Gastrocnemius medialis (tissue), 4 donors: Measurements from ENCODE around the gene KLHDC10. TPM values are rescaled to one million over a fixed set of nuclear protein-coding genes. Genes with fewer than 3 reads are reported as not detected.

ENCODE experiments used
- ATAC-seq, 2 donors: fragments of 150-250 bp; one replicate each; pipeline ENCODE4 v1.9.1; 2016
- DNase-seq, 2 donors: peaks; one replicate each; pipeline ENCODE4 v3.0.0-alpha.2; 2019
- H3K27ac ChIP-seq, 4 donors: fragments of 200-600 bp; sonication (generic); 1 replicate in 1 of 4; 2 replicates in 3 of 4; pipeline ENCODE4 v1.5.1; 2016 to 2018; ENCODE audit warnings: mild to moderate bottlenecking in 2 of 4, moderate library complexity in 1 of 4
- H3K27me3 ChIP-seq, 3 donors: fragments of 200-600 bp; sonication (generic) in 2 of 3; 1 replicate in 1 of 3; 2 replicates in 2 of 3; pipeline versions ENCODE4 v1.5.1 to v1.6.0; 2016 to 2019; ENCODE audit warnings: mild to moderate bottlenecking in 1 of 3, moderate library complexity in 1 of 3
- H3K36me3 ChIP-seq, 2 donors: fragments of 200-600 bp; sonication (generic) in 1 of 2; one replicate each; pipeline ENCODE4 v1.5.1; 2017 to 2018
- H3K4me1 ChIP-seq, 2 donors: fragments of 200-600 bp; sonication (generic) in 1 of 2; one replicate each; pipeline ENCODE4 v1.5.1; 2016 to 2017; ENCODE audit warnings: mild to moderate bottlenecking in 2 of 2
- H3K4me3 ChIP-seq, 4 donors: fragments of 200-600 bp; sonication (generic) in 3 of 4; 1 replicate in 1 of 4; 2 replicates in 3 of 4; pipeline ENCODE4 v1.5.1; 2016 to 2019; ENCODE audit warnings: mild to moderate bottlenecking in 2 of 4
- H3K9me3 ChIP-seq, 3 donors: fragments of 200-600 bp; sonication (generic) in 2 of 3; 1 replicate in 1 of 3; 2 replicates in 2 of 3; pipeline ENCODE4 v1.5.1; 2016 to 2019
- POLR2A ChIP-seq, 2 donors: fragments of 450-650 bp; IDR thresholded peaks; one replicate each; pipeline ENCODE4 v1.6.1; 2017; ENCODE audit warnings: antibody characterized with exemption in 2 of 2, mild to moderate bottlenecking in 2 of 2, moderate library complexity in 2 of 2
- in situ Hi-C, 4 donors: fragments of 200-750 bp; cut with MboI; loops; one replicate each; pipeline versions ENCODE4 v1.15.0 to v1.8.0; 2017; ENCODE audit warnings: low sequenced_read_pairs in 4 of 4
- intact Hi-C: fragments of 100-400 bp; cut with DNase I; formaldehyde crosslinking; loops from one replicate; pipeline ENCODE4 v1.15.1; 2023; ENCODE audit warnings: low total_unique reads
- total RNA-seq, 4 donors: library from RNA; depleted of rRNA; stranded (reverse); fragments of >200 nt; gene quantifications; one replicate each; pipeline versions ENCODE4 v1.1.0 to v1.2.3, GENCODE V29; 2016
- TF ChIP-seq, protein P1 (sequence below), 5 experiments: fragments of 450-650 bp in 3 of 5; fragments of 200-600 bp in 2 of 5; sonication (generic) in 2 of 5; IDR thresholded peaks in 4 of 5; conservative IDR thresholded peaks in 1 of 5; 1 replicate in 4 of 5; 2 replicates in 1 of 5; pipeline ENCODE4 v1.5.1; 2016 to 2019; ENCODE audit warnings: antibody characterized with exemption in 5 of 5, mild to moderate bottlenecking in 3 of 5, moderate library complexity in 3 of 5

Gene KLHDC10
- total RNA-seq, 4 donors from 2014 or later, result 27.6 to 46.0 (median 34.5) TPM

DNA sequence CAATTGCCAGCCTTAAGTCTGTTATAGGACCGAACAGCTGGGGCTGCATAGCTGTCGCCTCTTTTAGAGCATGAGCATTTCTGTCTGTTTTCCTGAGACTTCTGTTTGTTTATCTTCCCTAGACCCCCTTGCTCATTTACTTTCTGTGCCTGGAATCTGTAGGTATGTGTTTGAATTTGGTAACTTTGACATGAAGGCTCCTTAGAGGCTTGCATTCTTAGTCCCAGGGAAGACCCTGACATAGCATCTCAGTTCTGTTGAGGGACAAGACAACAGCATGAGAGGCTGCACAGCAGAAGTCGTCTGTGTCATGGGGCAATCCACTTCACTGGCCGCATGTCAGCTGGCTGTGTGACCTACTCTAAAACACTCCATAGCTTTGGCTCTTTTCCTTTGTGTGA lies 58.7 kb downstream of the KLHDC10 start:
- H3K4me1 ChIP-seq, result peaks cover 0 to 13% of the 10 kb centered on the region in 2 donors
- no peak for DNase-seq
- H3K27ac ChIP-seq, result no peak overlapping the region
- no peak for TF ChIP-seq POLR2A (IDR thresholded peaks at IDR 0.05)
- TF ChIP-seq, protein P1, sequence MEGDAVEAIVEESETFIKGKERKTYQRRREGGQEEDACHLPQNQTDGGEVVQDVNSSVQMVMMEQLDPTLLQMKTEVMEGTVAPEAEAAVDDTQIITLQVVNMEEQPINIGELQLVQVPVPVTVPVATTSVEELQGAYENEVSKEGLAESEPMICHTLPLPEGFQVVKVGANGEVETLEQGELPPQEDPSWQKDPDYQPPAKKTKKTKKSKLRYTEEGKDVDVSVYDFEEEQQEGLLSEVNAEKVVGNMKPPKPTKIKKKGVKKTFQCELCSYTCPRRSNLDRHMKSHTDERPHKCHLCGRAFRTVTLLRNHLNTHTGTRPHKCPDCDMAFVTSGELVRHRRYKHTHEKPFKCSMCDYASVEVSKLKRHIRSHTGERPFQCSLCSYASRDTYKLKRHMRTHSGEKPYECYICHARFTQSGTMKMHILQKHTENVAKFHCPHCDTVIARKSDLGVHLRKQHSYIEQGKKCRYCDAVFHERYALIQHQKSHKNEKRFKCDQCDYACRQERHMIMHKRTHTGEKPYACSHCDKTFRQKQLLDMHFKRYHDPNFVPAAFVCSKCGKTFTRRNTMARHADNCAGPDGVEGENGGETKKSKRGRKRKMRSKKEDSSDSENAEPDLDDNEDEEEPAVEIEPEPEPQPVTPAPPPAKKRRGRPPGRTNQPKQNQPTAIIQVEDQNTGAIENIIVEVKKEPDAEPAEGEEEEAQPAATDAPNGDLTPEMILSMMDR (IDR thresholded peaks at IDR 0.05 in 4 of 5, conservative IDR thresholded peaks at IDR 0.05 in 1 of 5), result no peak
- ATAC-seq, result no peak
- no peaks in the 10 kb centered on the region for H3K27me3 ChIP-seq
- H3K36me3 ChIP-seq, result peaks cover 0 to 56% of the 10 kb centered on the region in 2 donors
- H3K9me3 ChIP-seq, result no peaks in the 10 kb centered on the region
- in situ Hi-C loops, result no loop called here
- H3K4me3 ChIP-seq, result no peak overlapping the region
- intact Hi-C loops, result no loop called here

DNA sequence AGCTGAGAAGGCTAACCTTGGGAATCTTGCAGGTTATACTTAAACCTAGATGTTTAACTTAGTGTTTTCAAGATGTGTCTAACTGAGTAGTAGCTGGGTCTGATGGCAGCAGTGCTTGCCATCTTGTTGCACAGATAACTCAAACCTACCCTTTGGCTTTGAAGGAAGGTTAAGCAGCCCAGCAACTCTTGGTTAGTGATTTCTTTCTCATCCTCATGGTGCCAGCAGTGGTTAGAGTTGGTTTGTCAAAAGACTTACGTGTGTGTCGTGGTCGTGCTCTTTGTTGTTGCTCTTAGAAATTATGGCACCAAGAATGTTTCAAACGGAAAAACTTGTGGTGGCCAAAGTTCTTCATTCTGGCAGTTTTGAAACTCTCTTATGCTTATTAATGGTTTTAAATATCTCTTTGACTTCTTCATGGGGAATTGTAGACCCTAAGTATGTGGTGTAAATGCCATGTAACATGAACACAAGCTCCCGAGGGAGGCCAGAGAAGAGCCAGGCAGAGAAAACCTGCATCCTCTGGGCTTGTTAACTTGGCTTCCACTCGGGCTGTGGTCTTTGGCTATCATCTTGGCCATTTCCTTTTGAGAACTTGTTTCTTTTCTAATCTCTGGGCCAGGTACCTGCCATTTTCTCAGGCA lies 61.0 kb downstream of the KLHDC10 start:
- Histone ChIP-seq H3K9me3 (no peaks in the 10 kb centered on the region), H3K27me3 (no peaks in the 10 kb centered on the region), H3K36me3 (peaks cover 0 to 40% of the 10 kb centered on the region in 2 donors), H3K27ac (no peak overlapping the region), H3K4me1 (peaks cover 0 to 13% of the 10 kb centered on the region in 2 donors), H3K4me3 (no peak overlapping the region)
- intact Hi-C loops, result no loop called here
- TF ChIP-seq, protein P1 (IDR thresholded peaks at IDR 0.05 in 4 of 5, conservative IDR thresholded peaks at IDR 0.05 in 1 of 5), result no peak
- TF ChIP-seq POLR2A (IDR thresholded peaks at IDR 0.05), result no peak
- ATAC-seq (no peak), DNase-seq (no peak)
- in situ Hi-C loops, result no loop called here

DNA sequence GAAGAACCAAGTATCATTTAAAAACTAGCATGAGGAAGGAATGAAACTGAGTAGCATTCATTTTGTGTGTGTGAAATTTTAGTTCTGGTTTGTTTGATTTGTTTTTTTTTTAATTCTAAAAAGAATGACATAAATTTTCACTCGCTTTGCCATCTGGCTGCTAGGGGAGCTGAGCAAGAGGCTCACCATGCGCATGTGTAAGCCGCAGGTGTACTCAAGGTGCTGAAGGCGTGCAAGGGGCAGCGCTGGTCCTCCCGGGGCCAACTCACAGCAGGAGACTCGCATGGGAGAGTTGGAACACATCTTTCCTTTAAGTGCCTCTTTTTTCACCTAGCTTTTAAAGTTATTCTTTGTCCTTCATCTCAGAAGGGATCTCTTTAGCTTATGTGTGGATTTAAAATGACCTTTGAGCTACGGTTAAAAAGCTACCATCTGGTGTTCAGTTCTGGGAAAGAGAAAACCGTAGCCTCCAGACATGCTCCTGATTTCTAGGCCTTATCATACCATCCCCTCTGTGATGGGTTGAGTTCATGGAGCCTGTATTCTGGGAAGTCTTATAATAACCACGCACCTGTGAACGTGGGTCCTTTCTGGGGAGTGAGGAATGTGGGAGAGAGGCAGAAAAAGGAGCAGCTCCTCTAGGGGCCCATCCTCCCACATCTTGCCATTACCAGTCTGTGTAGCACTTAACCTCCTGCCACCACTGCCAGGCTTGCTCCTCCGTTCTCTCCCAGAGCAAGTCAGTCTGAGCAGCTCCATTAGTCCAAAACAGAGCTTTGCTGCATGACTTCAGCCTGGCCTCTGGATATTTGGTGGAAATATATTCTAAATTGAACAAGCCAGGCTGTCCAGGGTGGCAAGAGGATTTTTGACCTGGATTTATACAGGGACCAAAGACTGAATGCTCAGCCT lies 61.9 kb downstream of the KLHDC10 start:
- Histone ChIP-seq H3K4me1 (peaks cover 0 to 12% of the 10 kb centered on the region in 2 donors), H3K36me3 (peaks cover 0 to 33% of the 10 kb centered on the region in 2 donors), H3K9me3 (no peaks in the 10 kb centered on the region), H3K27me3 (no peaks in the 10 kb centered on the region), H3K27ac (no peak overlapping the region), H3K4me3 (no peak overlapping the region)
- DNase-seq (no peak), ATAC-seq (no peak)
- TF ChIP-seq, protein P1 (IDR thresholded peaks at IDR 0.05 in 4 of 5, conservative IDR thresholded peaks at IDR 0.05 in 1 of 5), result no peak
- in situ Hi-C loops, result no loop called here
- intact Hi-C loops, result no loop called here

DNA sequence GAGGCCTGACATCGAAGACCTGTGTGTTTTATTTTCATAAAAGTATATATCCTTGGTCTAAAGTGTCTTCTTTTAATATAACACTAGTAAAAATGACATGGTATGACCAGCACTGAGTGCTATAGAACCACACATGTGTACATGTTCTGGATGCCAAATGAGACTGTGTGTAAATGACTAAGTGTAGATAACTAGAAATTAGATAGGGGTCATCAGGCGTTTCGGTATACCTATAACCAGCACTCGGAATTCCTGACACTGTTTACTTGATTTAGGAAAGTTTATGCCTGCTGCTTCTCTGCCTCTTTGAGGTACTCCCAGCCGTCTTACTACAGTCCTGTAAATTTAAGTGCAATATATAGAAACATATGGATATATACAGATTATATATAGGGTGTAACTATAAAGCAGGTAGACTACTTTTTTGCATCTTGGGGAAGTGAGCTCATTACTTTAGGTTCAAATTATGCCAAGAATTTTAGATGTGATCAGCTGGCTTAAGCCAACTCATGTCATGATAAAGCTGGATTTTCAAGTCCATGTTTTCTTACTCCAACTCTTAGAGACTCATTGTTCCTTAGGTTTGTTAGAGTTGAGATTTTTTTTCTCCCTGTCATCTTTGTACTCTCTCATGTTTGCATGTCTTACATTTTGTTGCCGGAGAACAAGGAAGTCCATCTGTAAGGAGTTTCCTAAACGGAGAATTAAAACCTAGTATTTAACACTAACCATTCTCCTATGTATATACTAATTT lies 62.9 kb downstream of the KLHDC10 start:
- TF ChIP-seq, protein P1 (IDR thresholded peaks at IDR 0.05 in 4 of 5, conservative IDR thresholded peaks at IDR 0.05 in 1 of 5), result no peak
- TF ChIP-seq POLR2A (IDR thresholded peaks at IDR 0.05), result no peak
- in situ Hi-C loops, result no loop called here

More for the DNA sequence above, 62.9 kb downstream of the KLHDC10 start:
- Histone ChIP-seq H3K36me3 (peaks cover 0 to 33% of the 10 kb centered on the region in 2 donors), H3K9me3 (no peaks in the 10 kb centered on the region), H3K27ac (no peak overlapping the region), H3K4me1 (peaks cover 0 to 2% of the 10 kb centered on the region in 2 donors), H3K27me3 (no peaks in the 10 kb centered on the region), H3K4me3 (no peak overlapping the region)
- intact Hi-C loops, result no loop called here
- DNase-seq (no peak), ATAC-seq (no peak)
